Skin of body (tissue), 2 donors: ENCODE results near the gene SOX15. TPM values are rescaled to one million over a fixed set of nuclear protein-coding genes. Genes with fewer than 3 reads are reported as not detected.
"Not testable (repeated sequence)": the region's sequence is repeated elsewhere in the genome, so short reads cannot be mapped to it uniquely, and the experiment has no call there.

Source experiments
- DNase-seq: peaks from one replicate; lab custom pipeline; 2025; lab: John Stamatoyannopoulos, UW
- total RNA-seq: library from RNA; depleted of rRNA; stranded (reverse); fragments of >200 nt; gene quantifications from one replicate; pipeline ENCODE4 v1.2.3, GENCODE V29; 2014

Gene SOX15
- total RNA-seq, 1 donor from 2014 or later, result 7.8 TPM

DNA sequence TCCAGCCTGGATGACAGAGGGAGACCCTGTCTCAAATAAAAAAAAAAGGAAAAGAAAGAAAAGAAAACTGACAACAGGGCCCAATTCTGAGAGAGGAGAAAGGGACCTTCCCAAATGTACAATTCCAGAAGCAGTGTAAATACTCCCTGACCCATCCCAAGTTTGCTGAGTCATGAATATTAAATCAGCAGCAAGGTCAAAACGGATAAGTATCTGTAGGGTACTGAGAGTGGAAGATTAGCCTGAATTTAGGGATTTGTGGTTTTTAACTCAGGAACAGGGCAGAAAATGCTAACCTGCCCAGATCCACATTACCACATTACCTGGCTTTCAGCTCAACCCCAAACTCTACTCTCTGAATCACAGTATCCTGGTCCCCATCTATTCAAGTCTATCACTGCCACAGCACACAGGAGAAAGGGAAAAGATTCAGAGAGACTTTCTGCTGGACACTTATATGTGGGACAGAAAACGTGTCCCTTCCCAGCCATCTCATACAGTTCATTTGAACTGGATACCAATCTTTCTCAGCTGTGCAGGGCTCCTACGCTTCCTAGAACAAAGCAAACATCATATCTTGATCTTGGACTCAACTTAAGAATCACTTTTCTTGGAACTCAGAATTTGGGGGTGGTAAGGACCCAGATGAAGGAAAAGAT lies 21.9 kb upstream of the SOX15 start:
- DNase-seq, result no peak

DNA sequence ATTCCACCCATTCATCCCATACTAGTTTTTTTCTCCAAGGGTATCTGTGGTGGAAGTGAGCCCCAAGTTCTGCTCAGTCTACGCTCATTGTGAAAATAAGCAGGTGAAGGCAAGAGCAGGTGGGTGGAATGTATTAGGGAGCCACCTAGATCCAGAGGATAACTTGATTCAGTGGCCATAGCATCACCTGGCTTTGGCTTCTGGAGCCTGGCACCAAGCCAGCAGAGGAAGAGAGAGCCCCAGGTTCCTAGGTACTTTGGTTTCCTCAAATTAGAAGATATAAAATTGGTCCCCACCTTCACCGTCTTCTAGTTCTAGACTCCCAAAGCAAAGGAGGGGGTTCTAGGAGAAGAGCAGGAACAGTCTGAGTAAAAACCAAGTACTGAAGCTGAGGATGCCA lies 20.7 kb upstream of the SOX15 start:
- DNase-seq, result no peak

DNA sequence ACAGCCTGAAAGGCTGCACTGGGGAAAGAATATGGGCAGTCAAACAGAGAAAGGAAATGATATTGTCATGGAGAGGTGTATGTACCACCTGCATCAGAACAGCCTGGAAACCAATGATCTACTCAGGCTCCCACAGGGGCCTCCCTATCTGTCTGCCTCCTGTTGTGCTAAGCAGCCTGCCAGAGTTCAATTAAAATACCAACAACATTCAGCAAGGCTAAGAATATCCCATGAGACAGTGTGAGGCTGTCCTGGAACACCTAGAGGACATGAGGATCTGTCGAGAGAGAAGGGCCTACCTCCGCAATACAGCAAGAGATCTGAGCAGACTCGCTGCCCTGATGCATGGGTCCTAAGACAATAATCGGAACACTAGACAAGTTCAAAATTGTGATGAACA lies 16.4 kb upstream of the SOX15 start:
- DNase-seq, result no peak

DNA sequence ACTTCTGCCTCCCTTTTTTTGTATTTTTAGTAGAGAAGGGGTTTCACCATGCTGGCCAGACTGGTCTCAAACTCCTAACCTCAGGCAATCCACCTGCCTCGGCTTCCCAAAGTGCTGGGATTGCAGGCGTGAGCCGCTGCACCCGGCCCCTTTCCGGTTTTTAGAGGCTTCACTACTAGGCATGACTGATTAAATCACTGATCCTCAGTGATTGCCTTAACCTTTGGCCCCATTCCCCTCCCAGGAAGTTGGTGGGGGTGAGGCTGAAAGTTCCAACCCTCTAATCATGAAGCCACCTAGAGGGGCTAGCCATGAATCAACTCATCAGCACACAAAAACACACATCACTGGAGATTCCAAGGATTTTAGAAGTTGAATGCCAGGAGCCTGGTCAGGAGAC lies 7.7 kb upstream of the SOX15 start:
- not testable (repeated sequence) for DNase-seq

DNA sequence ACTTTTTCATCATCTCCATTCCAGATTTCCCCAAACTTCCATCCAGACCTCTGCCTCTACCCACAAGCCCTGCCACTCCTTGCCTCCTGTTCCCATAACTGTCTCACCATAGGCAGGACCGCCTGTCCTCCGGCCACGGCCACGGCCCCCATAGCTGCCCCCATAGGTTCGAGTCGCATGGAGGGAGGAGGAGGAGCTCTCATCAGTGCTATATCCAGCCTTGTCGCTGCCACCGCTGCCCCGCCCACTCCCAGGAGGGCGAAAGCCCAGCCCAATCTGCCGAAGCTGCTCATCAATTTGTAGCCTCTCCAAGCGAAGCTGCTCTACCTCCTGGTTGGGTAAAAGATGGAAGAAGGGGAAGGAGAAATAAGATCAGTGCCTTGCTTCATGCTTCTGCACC lies 3.4 kb upstream of the SOX15 start:
- no peak for DNase-seq

DNA sequence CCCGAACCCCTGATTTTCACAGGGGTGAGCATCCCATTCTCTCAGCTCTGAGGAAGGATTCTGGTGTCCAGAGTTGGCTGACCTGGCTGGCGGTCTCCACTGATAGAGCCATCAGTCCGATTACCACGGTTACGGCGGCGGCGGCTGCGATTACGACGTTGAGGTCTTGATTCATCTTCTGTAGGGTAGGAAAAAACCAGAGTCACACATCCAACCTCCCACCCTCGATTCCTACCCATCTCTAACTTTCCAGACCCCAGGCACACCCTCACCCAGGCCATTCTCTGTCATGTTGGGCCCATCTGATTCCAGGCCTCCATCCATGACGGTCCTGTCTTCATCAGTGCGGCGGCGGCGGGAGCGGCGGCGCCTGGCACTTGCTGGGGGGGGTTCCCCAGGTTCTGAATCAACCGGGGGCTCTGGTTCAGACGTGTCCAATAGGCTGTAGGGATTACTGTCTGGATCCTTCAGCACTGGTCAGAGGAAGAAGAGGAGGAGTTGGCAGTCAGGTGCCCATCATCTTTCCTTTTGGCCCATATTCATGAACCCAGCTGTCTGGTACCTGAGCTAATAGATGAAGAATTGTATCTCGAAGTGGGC lies 2.6 kb upstream of the SOX15 start:
- no peak for DNase-seq

DNA sequence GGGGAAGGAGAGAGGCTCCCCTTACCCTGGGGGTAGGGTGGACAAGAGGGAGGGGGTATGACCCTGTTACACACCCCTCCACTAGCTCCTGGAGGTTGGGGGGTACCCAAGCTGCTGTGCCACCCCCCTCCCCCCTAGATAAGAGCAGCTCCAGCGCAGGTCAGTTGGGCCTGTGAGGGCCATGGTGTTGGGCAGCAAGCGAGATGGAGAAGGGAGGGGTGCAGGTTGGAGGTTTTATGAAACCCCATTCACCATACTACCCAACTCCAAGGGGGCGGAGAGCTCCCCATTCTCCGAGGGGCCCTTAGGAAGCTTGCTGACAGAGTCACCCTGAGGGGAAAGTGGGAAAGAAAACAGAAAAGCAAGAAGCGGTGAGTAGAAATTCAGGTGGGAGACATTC lies 1.7 kb upstream of the SOX15 start:
- DNase-seq, result no peak

DNA sequence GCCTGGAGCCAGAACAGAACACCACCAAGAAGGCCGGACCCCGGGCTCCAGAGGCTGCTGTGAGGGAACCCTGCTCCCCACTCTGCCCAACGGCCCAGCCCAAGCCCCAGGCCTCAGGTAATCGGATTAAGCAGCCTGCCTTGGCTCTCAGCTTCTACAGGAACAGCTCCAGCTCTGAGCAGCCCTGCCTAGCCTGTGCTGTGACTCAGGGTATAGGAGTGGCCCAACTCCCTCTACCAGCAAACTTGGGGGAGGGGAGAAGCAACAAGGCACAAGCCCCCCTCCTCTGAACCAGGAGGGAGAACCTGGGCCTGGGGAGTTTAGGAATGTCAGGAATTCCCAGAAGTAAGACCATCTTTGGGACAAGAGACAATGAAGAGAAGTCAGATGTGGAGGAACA lies 849 bp upstream of the SOX15 start:
- DNase-seq, result no peak

DNA sequence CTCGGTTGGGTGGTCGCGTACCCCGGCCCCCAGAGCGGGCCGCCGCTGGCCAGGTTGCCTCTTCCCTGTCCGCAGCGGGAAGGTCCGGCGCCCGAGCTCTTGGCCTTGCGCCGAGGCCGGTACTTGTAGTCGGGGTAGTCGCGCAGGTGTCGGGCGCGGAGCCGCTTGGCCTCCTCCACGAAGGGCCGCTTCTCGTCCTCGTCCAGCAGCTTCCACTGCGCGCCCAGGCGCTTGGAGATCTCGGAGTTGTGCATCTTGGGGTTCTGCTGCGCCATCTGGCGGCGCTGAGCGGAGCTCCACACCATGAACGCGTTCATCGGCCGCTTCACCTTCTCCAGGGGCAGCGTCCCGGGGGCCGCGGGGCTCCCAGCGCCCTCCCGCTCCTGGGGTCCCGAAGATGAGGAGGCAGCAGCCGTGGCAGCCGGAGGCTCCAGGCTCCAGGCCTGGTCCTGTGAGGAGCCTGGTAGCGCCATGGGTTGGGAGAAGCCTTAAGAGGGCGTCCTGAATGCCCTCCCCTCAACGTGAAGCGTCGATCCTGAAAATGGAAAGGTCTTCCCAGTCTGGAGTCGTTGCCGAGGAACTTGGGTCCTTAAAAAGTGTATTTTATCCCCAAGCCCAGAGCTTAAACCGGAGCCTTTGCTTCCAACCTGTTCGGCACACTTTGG lies 558 bp downstream of the SOX15 start:
- peak; percentile 64 for DNase-seq

DNA sequence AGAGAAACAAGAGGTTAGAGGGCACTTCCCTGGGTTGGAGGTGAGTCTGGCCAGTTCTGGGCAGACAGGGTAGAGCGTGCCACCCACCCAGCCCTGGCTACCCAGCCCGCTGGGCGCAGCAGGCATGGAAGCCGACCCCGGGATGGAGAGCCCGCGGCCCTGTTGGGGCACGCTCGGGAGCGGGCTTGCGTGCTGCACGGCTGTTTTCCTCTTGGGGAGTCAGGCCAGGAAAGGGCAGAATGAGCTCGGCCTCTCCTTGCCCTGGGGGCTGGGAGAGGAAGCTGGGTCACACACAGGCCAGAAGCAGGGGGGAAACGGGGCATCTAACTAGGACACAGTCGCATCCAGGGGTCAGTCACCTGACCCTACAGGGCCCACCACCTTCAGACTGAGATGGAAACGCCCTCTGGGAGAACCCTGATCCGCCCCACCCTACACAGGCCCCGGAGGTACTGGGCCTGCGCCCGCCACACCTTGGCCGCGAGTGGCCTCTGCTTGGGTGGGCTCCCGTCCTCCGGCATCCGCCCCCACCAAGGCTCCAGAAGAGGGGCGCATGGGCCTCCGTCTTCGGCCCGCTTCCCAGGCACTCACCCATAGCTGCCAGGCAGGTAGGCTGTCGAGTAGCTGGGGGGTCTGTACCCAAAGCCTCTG lies 1.2 kb downstream of the SOX15 start:
- DNase-seq, result no peak

DNA sequence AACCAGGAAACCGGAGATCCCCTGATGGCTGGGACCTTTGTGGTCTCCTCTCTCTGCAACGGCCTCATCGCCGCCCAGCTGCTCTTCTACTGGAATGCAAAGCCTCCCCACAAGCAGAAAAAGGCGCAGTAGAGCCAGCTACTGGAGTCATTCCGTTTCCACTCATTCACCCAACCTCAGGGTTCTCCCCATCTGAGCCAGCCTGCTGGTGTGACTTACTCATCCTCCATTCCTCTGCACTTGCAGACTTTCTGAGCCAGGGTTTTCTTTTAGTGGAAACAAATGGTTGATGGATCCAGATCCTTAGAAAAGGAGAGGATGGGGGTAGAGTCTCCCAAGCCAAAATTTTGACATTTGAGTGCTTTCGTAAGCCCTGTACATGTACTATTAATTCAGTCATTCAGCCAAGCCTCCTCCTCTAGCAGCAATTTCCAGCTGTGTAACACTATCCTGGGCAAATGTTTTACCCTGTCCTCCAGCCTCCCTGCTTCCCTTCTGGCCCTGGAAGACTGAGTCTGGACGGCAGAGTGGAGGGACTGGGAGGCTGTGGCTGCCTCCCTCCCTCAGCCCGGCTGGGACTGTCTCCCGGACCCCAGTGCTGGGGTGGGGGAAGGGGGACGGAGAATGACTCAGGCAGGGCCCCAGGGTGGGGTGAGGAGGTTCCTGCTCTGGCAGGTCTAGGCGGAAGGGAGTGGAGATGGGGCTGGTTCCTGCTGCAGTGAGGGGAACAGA lies 2.3 kb downstream of the SOX15 start:
- no peak for DNase-seq

DNA sequence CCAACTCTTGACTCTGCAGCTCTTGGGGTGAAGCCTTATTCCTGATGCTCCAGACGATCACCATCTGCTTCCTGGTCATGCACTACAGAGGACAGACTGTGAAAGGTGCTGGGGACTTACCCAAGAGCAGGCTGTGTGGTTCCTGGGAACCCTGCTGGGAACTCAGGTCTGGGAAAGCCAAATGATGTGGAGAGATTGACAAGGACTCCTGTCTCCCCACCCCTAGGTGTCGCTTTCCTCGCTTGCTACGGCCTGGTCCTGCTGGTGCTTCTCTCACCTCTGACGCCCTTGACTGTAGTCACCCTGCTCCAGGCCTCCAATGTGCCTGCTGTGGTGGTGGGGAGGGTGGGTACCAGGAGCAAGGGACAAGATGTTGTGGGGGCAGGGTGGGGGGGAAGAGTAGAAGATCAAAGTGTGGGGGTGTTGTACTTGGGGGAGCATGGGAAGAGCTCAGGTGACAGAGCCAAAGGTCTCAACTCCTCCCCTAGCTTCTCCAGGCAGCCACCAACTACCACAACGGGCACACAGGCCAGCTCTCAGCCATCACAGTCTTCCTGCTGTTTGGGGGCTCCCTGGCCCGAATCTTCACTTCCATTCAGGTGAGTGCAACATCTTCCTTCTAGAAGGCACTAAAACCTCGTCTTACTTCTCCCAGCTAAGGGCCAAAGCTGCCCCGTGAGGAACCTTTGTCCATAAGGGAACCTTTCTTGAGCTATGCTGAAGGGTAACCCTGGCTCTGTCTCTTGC lies 3.0 kb downstream of the SOX15 start:
- no peak for DNase-seq

DNA sequence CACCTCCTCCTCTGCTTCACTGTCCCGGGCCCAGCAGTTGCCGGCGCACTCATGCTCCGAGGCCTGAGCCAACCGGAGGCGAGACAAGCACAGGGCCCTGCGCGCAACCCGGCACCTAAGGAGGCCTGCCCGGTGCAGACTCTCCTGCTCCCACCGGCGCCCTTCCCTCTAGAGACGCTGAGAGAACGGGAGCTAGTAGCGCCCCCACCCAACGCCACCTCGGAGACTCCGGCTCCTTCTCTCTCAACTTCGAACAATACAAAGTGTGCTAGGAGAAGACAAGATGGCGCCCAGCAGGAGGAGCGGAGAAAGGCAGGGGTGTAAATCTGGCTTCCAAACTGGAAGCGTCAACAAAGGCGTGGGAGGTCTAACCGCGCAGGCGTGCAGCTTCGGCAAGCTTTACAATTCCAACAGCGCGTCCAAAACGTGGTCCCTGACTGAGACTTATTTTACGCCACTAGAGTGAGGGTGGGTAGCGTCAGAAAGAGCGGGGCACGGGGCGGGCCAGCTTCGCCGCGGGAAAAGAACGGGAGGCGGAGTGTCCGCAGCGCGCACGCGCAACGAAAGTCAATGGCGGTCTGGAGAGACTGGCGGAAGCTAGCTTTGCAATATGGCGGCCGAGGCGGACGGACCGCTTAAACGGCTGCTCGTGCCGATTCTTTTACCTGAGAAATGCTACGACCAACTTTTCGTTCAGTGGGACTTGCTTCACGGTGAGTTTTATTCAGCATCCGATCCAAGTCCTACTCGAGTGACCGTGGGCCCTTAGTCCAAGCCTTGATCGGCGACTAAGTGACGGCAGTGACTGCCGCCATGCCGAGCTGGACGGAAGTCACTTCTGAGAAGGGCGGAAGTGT lies 6.4 kb downstream of the SOX15 start, which contains the start of gene MPDU1:
Gene MPDU1 (plus strand): TSS at position 600 of the 857 bp plus-strand sequence. CDS start 11 bp downstream, at position 611.
- DNase-seq, result peak; percentile 100

DNA sequence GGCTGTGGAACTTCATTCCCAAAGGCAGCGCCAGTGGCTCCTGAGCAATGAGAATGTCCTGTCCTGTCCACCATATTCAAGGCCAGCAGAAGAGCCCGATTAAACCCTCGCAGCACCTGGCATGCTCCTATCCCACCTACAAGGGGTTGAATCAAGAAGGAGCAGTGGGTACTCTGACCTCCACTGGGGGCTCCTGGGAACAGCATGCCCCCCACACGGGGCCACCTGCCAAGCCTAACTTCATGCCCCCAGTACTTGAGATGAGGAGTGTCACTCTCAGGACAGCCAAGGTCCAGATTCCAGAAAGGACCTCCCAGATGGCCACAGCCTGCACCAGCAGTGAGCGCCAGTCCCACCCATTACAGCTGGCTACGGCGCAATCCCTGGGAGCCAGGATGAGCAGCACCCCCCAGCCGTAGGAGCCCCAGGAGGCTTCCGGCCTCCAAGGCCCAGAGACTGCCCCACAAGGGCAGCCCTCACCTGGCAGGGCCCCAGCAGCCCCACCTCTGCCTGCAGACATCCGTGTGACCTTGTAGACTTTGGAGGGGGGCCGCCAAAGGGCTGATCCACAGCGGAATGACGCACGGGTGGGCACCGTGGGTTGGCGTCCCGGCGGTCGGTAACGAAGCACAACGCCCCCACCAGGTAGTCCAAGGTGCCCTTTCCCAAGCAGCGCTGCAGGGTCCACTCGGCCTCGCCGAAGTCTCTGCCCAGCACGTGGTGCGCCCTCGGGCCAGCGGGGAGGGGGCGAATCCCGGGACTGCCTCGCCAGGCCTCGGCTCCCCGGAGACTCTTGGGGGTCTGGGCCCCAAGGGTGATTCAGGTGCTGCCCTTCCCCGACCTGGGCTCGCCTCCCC lies 7.3 kb downstream of the SOX15 start:
- DNase-seq, result no peak

DNA sequence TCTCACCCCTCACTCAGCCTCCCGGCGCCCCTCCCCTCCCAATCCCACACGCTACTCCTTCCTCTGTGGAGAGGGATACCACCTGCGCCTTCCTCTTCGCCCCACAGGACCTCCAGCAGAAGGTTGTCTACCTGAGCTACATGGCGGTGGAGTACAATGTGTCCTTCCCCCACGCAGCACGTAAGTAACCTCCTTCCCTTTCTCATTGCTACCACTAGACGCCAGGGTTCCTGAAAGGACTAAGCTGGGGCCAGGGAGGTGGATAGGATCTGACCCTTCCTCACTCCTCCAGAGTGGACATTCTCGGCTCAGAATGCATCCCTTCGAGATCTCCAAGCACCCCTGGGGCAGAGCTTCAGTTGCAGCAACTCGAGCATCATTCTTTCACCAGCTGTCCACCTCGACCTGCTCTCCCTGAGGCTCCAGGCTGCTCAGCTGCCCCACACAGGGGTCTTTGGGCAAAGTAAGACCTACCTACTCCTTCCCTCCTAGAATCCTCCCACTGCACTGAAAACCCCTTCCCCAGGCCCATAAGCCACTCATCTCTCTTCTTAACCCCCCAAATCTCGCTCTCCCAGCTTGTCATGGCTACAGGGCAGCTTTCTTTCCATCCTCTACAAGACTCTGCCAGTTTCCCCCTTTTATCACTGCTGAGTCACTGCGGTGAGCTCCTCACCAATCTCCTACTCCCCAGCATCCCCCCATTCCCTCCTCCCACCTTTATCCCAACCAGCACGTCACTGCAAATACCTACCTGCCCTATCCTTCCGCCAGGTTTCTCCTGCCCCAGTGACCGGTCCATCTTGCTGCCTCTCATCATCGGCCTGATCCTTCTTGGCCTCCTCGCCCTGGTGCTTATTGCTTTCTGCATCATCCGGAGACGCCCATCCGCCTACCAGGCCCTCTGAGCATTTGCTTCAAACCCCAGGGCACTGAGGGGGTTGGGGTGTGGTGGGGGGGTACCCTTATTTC lies 9.0 kb downstream of the SOX15 start:
- no peak for DNase-seq

DNA sequence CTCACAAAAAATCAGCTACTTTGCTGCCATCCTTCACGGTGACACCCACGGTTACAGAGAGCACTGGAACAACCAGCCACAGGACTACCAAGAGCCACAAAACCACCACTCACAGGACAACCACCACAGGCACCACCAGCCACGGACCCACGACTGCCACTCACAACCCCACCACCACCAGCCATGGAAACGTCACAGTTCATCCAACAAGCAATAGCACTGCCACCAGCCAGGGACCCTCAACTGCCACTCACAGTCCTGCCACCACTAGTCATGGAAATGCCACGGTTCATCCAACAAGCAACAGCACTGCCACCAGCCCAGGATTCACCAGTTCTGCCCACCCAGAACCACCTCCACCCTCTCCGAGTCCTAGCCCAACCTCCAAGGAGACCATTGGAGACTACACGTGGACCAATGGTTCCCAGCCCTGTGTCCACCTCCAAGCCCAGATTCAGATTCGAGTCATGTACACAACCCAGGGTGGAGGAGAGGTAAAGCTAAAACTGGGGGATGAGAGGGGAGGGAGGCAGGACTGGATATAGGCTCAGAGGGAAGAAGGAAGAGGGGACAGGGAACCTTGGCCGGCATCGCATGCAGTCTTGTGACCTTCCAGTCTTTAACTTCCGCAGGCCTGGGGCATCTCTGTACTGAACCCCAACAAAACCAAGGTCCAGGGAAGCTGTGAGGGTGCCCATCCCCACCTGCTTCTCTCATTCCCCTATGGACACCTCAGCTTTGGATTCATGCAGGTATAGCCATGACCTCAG lies 9.9 kb downstream of the SOX15 start:
- DNase-seq, result no peak
